Body of pancreas (tissue), 4 donors: ENCODE measurements around the gene S100B. TPM values are rescaled to one million over a fixed set of nuclear protein-coding genes. Genes with fewer than 3 reads are reported as not detected.

Experiments
- ATAC-seq: fragments of 150-250 bp; one replicate; pipeline ENCODE4 v1.9.1; 2016
- DNase-seq, 4 donors: peaks; one replicate each; pipeline ENCODE4 v3.0.0-alpha.2; 2019
- H3K27ac ChIP-seq, 4 donors: fragments of 200-600 bp; sonication (generic); 1 replicate in 3 of 4; 2 replicates in 1 of 4; pipeline versions ENCODE4 v1.5.1 to v1.6.1; 2016 to 2019; ENCODE audit warnings: mild to moderate bottlenecking in 1 of 4, mixed read lengths in 1 of 4, moderate library complexity in 1 of 4
- H3K27me3 ChIP-seq, 2 donors: fragments of 200-600 bp; sonication (generic); one replicate each; pipeline ENCODE4 v1.6.0; 2016; ENCODE audit warnings: mild to moderate bottlenecking in 1 of 2
- H3K36me3 ChIP-seq, 2 donors: fragments of 200-600 bp; sonication (generic); replicated peaks in 1 of 2; 2 replicates each; pipeline ENCODE4 v1.5.1; 2016; ENCODE audit warnings: low read depth in 2 of 2; ENCODE audit not compliant: insufficient read depth in 1 of 2
- H3K4me1 ChIP-seq: fragments of 200-600 bp; sonication (generic); one replicate; pipeline ENCODE4 v1.6.0; 2016
- H3K4me3 ChIP-seq, 2 donors: fragments of 200-600 bp; sonication (generic); 1 replicate in 1 of 2; 2 replicates in 1 of 2; pipeline ENCODE4 v1.5.1; 2016 to 2019
- H3K9me3 ChIP-seq, 3 donors: fragments of 200-600 bp; sonication (generic); 1 replicate in 2 of 3; 2 replicates in 1 of 3; pipeline ENCODE4 v1.5.1; 2016
- POLR2A ChIP-seq, 3 donors: fragments of 450-650 bp; IDR thresholded peaks; one replicate each; pipeline ENCODE4 v1.6.1; 2016; ENCODE audit warnings: antibody characterized with exemption in 3 of 3, mild to moderate bottlenecking in 2 of 3
- WGBS, 2 donors: methylation state at CpG; one replicate each; pipeline ENCODE4 v1.1.5; 2017; 5-methylcytosine and 5-hydroxymethylcytosine counted together
- intact Hi-C: fragments of 100-400 bp; cut with DNase I; formaldehyde crosslinking; loops from one replicate; pipeline ENCODE4 v1.15.1; 2023
- total RNA-seq, 2 donors: library from RNA; depleted of rRNA; stranded (reverse); fragments of >200 nt; gene quantifications; one replicate each; pipeline ENCODE4 v1.1.0, GENCODE V29; 2016
- TF ChIP-seq, protein P1 (sequence below), 7 experiments: fragments of 450-650 bp in 4 of 7; fragments of 200-600 bp in 3 of 7; sonication (generic) in 3 of 7; IDR thresholded peaks; one replicate each; pipeline ENCODE4 v1.5.1; 2016 to 2019; ENCODE audit warnings: antibody characterized with exemption in 7 of 7

The S100B gene
- total RNA-seq, 2 donors from 2014 or later = 2.6 to 33.9 TPM

DNA sequence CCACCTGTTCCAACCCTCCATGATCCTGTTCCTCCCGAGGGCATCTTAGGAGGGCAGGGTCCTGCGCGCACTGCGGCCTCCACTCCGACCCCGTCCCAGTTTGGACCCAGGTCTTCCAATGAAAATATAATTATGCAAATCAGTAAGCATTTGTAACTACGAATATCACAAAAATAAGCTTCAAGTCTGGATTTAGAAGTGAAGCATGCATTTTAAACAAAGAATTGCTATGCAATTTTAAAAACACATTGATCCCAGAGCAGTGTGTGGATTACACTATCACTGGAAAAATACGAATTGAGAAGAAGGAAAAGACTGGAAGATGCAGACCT, 31.3 kb upstream of the S100B start:
- DNase-seq (no peak), ATAC-seq (no peak)
- Histone ChIP-seq H3K9me3 (no peaks in the 10 kb centered on the region), H3K4me1 (peaks cover 22% of the 10 kb centered on the region), H3K27me3 (no peaks in the 10 kb centered on the region), H3K4me3 (peak overlapping the region; percentile 87 to 96), H3K36me3 (no peaks in the 10 kb centered on the region), H3K27ac (peak overlapping the region; percentile 91 to 99 (median 94))
- no peak for TF ChIP-seq POLR2A (IDR thresholded peaks at IDR 0.05)
- TF ChIP-seq, protein P1, sequence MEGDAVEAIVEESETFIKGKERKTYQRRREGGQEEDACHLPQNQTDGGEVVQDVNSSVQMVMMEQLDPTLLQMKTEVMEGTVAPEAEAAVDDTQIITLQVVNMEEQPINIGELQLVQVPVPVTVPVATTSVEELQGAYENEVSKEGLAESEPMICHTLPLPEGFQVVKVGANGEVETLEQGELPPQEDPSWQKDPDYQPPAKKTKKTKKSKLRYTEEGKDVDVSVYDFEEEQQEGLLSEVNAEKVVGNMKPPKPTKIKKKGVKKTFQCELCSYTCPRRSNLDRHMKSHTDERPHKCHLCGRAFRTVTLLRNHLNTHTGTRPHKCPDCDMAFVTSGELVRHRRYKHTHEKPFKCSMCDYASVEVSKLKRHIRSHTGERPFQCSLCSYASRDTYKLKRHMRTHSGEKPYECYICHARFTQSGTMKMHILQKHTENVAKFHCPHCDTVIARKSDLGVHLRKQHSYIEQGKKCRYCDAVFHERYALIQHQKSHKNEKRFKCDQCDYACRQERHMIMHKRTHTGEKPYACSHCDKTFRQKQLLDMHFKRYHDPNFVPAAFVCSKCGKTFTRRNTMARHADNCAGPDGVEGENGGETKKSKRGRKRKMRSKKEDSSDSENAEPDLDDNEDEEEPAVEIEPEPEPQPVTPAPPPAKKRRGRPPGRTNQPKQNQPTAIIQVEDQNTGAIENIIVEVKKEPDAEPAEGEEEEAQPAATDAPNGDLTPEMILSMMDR (IDR thresholded peaks at IDR 0.05) = no peak
- intact Hi-C loops = no loop called here
- 2 to 3% methylated on average over 8 of the region's 8 CpGs for WGBS, 2 donors

DNA sequence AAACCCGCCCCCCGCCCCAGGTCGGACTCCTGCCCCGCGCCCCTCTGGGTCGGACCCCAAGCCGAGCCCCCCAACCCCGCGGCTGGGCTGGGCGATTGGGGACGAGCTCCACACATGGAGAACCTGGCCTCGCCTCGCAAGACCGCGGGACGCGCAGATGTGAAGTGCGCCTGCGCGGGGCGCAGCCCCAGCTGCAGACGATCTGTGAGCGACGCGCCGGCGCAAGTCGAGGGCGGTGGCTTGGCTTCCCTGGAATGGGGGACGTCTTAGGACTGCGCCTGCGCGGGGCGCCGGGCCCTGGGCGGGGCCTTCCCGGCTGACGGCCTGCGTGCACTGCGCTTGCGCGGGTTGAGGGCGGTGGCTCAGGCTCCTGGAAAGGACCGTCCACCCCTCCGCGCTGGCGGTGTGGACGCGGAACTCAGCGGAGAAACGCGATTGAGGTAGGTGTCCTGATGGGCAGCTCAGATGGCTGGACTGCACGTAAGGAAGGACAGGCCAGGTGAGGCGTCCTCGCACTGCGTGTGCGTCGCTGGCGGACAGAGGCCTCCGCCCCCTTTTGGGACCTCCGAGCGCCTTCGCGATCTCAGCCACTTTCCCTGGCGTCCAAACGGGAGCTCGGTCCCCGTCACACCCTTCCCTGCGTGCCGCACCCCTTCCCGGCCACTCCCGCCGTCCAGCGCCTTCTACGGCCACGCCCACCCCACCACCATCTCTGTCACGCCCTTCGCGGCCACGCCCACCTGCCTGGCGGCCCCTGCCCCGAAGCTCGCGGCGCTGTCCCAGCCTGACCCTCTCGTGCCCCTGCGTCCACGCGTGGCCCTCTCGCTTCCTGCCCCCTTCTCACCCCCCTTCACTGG, 30.7 kb upstream of the S100B start, which contains the start of gene PRMT2:
TSS of gene PRMT2 (plus strand) at position 351 of the 857 bp plus-strand sequence. CDS start 1,278 bp downstream, outside the sequence.
- Histone ChIP-seq H3K9me3 (no peaks in the 10 kb centered on the region), H3K27me3 (no peaks in the 10 kb centered on the region), H3K36me3 (no peaks in the 10 kb centered on the region), H3K4me1 (peaks cover 22% of the 10 kb centered on the region), H3K27ac (peak within 1 kb of the TSS; percentile 91 to 99 (median 94)), H3K4me3 (peak within 1 kb of the TSS; percentile 87 to 96)
- DNase-seq (peak; percentile 96 to 99 (median 97)), ATAC-seq (peak; percentile 99)
- intact Hi-C loops = no loop called here
- WGBS, 2 donors = 0 to 2% methylated on average over 28 to 61 of the region's 90 CpGs
- TF ChIP-seq, protein P1 (IDR thresholded peaks at IDR 0.05) = peak in 1 of 7 experiments; percentile 10
- peak; percentile 77 to 91 (median 89) for TF ChIP-seq POLR2A (IDR thresholded peaks at IDR 0.05)

DNA sequence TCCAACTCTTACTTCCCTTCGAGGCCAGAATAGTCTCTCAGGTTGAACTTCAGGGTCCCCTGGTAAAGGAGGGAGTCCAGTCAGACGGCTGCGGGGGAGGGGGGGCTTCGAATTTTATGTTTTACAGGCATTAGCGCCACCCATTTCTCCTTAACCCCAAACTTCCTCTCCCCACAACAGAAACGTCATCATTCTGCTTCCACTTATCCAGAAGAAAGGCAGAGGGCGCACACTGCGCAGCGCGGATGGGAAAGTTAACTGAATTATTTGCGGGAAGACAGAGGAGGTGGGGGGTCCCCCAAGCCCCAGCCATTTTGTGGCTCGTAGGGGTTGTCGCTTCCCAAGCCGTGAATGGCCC, 30.1 kb upstream of the S100B start:
- 1 to 2% methylated on average over 10 to 14 of the region's 14 CpGs for WGBS, 2 donors
- H3K27ac ChIP-seq = peak overlapping the region; percentile 91 to 99 (median 94)
- H3K36me3 ChIP-seq = no peaks in the 10 kb centered on the region
- peak in 1 of 4 donors; percentile 73 for DNase-seq
- intact Hi-C loops = no loop called here
- ATAC-seq = peak; percentile 47
- peak overlapping the region; percentile 26 to 96 for H3K4me3 ChIP-seq
- no peaks in the 10 kb centered on the region for H3K9me3 ChIP-seq
- peaks cover 22% of the 10 kb centered on the region for H3K4me1 ChIP-seq
- H3K27me3 ChIP-seq = no peaks in the 10 kb centered on the region
- TF ChIP-seq POLR2A (IDR thresholded peaks at IDR 0.05) = no peak
- TF ChIP-seq, protein P1 (IDR thresholded peaks at IDR 0.05) = peak in 4 of 7 experiments; percentile 28 to 33 (median 29)

DNA sequence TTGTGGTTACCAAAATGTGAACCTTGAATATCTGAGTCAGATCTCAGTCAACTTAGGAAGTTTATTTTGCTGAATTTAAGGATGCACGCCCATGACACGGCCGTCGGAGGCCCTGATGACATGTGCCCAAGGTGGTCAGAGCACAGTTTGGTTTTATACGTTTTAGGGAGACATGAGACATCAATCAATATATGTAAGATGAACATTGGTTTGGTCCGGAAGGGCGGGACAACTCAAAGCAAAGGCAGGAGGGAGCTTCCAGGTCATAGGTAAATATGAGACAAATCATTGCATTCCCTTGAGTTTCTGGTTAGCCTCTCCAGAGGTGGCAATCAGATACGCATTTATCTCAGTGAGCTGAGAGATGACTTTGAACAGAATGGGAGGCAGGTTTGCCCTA, 29.5 kb upstream of the S100B start:
- Histone ChIP-seq H3K4me1 (peaks cover 22% of the 10 kb centered on the region), H3K27me3 (no peaks in the 10 kb centered on the region), H3K4me3 (no peak overlapping the region), H3K9me3 (no peaks in the 10 kb centered on the region), H3K36me3 (no peaks in the 10 kb centered on the region), H3K27ac (peak overlapping the region in 3 of 4 donors; percentile 91 to 99 (median 94))
- intact Hi-C loops = no loop called here
- TF ChIP-seq, protein P1 (IDR thresholded peaks at IDR 0.05) = no peak
- no peak for TF ChIP-seq POLR2A (IDR thresholded peaks at IDR 0.05)
- 84 to 91% methylated on average over 8 of the region's 8 CpGs for WGBS, 2 donors
- no peak for DNase-seq
- ATAC-seq = no peak
